ENCODE data around the gene NUP93. TPM values are rescaled to one million over a fixed set of nuclear protein-coding genes. Genes with fewer than 3 reads are reported as not detected.

NUP93 gene
- polyA plus RNA-seq, 2 of the 4 experiments (the other 2 are of a cell fraction) = 87.3 to 91.4 TPM

DNA sequence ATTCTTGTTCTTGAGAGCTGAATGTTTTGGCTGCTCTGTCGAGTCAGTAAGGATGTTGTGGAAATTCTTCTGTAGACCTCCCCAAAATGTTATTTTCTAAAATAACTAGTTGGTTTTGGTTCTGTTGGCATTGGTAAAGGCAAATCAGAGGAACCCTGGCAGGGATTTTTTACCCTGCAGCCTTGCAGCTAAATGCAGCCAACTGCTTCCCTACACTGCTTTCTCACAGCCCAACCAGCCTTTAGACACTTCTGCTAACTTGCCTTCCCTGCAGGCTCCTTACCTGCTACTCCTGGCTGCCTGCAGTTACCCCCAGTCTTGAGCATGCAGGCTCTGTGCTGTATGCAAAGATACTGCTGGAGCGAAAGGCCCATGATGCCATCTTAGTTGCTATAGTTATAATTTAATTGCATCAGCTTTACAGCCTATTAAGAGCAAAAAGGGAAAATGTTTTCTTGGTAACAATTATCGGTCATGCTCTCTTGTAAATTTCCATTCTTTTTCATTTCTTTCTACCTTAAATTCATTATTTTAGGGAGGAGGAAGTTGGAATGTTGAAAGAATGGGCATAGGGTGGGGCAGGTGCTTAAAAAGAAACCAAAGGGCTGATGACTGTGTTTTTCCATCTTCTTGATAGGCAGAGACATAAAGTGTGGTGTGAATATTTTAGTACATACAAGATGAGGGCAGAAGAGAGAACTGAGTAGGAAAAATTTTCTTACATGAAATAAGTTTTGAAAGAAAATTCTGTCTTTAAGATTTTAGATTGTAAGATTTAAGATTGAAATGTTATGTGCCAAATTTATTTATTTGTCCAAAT lies 20.0 kb downstream of the NUP93 start:
- ChIA-PET POLR2A (interaction anchor here (0.5 kb wide), 1 partner anchor 21 kb away, joined by 5 read pairs; no protein-coding TSS in a partner anchor), CTCF (interaction anchor here (0.6 to 4.5 kb wide), 5 partner anchors 21 to 149 kb away, joined by 3 to 15 read pairs (median 3); no protein-coding TSS in a partner anchor)
- Histone ChIP-seq H3K9me3 (peaks cover 9% of the 10 kb centered on the region), H3K4me2 (no peak overlapping the region), H3K4me1 (peaks cover 7% of the 10 kb centered on the region; the same call in 2 of the 3 replicates), H3K4me3 (no peak overlapping the region), H3K27ac (peak overlapping the region in 1 of 2 experiments; percentile 30; a peak in 1 of 6 replicates)
- 93% methylated on average over 3 of the region's 3 CpGs for WGBS (ENCODE audit: missing lambda C conversion rate)
- FAIRE-seq = no peak
- TF ChIP-seq PHF8 (IDR thresholded peaks at IDR 0.05; ENCODE audit: borderline replicate concordance, low read depth) (no peak), JUNB (IDR thresholded peaks at IDR 0.05) (no peak), ZFP36 (IDR thresholded peaks at IDR 0.05; ENCODE audit: borderline replicate concordance, partially characterized antibody) (no peak), CEBPB (IDR thresholded peaks at IDR 0.05) (no peak), RCOR1 (IDR thresholded peaks at IDR 0.05; ENCODE audit: low read depth, low read length) (no peak), RARB (CRISPR knock-in tag; IDR thresholded peaks at IDR 0.05) (no peak), RAD21 (conservative IDR thresholded peaks at IDR 0.05 in 1 of 2, IDR thresholded peaks at IDR 0.05 in 1 of 2) (no peak), KDM1A (IDR thresholded peaks at IDR 0.05; ENCODE audit: low read depth) (no peak), EHF (CRISPR knock-in tag; IDR thresholded peaks at IDR 0.05) (no peak)
- ATAC-seq = no peak
- no peak for DNase-seq (ENCODE audit: low read depth in 1 of 2, low spot score in 1 of 2)

DNA sequence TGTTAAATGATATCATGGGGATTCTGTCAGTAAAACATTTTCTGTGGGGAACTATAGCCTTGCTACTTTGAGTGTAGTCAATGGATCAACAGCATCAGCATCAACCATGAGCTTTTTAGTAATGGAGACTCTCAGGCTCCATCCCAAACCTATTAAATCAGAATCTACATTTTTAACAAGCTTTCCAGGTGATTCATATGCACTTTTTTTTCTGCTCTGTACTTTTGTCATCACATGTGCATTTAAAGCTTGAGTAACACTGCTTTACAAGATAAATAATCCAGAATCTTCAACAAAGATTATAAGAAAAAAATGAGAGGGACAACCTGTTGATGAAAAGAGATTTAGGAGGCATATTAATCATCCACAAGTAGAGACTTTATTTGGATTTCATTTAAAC lies 23.5 kb downstream of the NUP93 start:
- no peak for DNase-seq (ENCODE audit: low read depth in 1 of 2, low spot score in 1 of 2)
- no peak overlapping the region for H3K4me3 ChIP-seq
- POLR2A ChIA-PET = interaction anchor here (0.6 kb wide), 1 partner anchor 183 kb away, joined by 3 read pairs; no protein-coding TSS in a partner anchor
- FAIRE-seq = no peak
- no peak for ATAC-seq
- H3K27ac ChIP-seq = no peak overlapping the region
- no peak overlapping the region for H3K4me2 ChIP-seq
- TF ChIP-seq RAD21 (conservative IDR thresholded peaks at IDR 0.05 in 1 of 2, IDR thresholded peaks at IDR 0.05 in 1 of 2) = no peak
- TF ChIP-seq FOXS1 (CRISPR knock-in tag; IDR thresholded peaks at IDR 0.05) = no peak
- no peak for TF ChIP-seq HEYL (CRISPR knock-in tag; IDR thresholded peaks at IDR 0.05)
- TF ChIP-seq, protein P1, sequence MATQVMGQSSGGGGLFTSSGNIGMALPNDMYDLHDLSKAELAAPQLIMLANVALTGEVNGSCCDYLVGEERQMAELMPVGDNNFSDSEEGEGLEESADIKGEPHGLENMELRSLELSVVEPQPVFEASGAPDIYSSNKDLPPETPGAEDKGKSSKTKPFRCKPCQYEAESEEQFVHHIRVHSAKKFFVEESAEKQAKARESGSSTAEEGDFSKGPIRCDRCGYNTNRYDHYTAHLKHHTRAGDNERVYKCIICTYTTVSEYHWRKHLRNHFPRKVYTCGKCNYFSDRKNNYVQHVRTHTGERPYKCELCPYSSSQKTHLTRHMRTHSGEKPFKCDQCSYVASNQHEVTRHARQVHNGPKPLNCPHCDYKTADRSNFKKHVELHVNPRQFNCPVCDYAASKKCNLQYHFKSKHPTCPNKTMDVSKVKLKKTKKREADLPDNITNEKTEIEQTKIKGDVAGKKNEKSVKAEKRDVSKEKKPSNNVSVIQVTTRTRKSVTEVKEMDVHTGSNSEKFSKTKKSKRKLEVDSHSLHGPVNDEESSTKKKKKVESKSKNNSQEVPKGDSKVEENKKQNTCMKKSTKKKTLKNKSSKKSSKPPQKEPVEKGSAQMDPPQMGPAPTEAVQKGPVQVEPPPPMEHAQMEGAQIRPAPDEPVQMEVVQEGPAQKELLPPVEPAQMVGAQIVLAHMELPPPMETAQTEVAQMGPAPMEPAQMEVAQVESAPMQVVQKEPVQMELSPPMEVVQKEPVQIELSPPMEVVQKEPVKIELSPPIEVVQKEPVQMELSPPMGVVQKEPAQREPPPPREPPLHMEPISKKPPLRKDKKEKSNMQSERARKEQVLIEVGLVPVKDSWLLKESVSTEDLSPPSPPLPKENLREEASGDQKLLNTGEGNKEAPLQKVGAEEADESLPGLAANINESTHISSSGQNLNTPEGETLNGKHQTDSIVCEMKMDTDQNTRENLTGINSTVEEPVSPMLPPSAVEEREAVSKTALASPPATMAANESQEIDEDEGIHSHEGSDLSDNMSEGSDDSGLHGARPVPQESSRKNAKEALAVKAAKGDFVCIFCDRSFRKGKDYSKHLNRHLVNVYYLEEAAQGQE (IDR thresholded peaks at IDR 0.05) = no peak
- TF ChIP-seq SMC3 (IDR thresholded peaks at IDR 0.05) = no peak
- TF ChIP-seq RCOR1 (IDR thresholded peaks at IDR 0.05; ENCODE audit: low read depth, low read length) = no peak
- no peak for TF ChIP-seq EP300 (IDR thresholded peaks at IDR 0.05)
- no peak for TF ChIP-seq EHMT2 (IDR thresholded peaks at IDR 0.05; ENCODE audit: low read depth)
- TF ChIP-seq ZFP36 (IDR thresholded peaks at IDR 0.05; ENCODE audit: borderline replicate concordance, partially characterized antibody) = no peak
- TF ChIP-seq HOXB13 (CRISPR knock-in tag; IDR thresholded peaks at IDR 0.05; ENCODE audit: low read depth) = no peak
- no peak for TF ChIP-seq POLR2AphosphoS2 (conservative IDR thresholded peaks at IDR 0.05; ENCODE audit: low read length)
- TF ChIP-seq CHD4 (IDR thresholded peaks at IDR 0.05; ENCODE audit: borderline replicate concordance) = no peak
- TF ChIP-seq KDM5A (IDR thresholded peaks at IDR 0.05) = no peak
- no peak for TF ChIP-seq FOSB (CRISPR knock-in tag; IDR thresholded peaks at IDR 0.05)
- TF ChIP-seq KDM1A (IDR thresholded peaks at IDR 0.05; ENCODE audit: low read depth) = no peak
- no peak for TF ChIP-seq RARB (CRISPR knock-in tag; IDR thresholded peaks at IDR 0.05)
- TF ChIP-seq, protein P2, sequence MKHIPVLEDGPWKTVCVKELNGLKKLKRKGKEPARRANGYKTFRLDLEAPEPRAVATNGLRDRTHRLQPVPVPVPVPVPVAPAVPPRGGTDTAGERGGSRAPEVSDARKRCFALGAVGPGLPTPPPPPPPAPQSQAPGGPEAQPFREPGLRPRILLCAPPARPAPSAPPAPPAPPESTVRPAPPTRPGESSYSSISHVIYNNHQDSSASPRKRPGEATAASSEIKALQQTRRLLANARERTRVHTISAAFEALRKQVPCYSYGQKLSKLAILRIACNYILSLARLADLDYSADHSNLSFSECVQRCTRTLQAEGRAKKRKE (CRISPR knock-in tag; IDR thresholded peaks at IDR 0.05; ENCODE audit: low read depth) = no peak
- TF ChIP-seq EHF (CRISPR knock-in tag; IDR thresholded peaks at IDR 0.05) = no peak
- H3K9me3 ChIP-seq = peaks cover 9% of the 10 kb centered on the region
- CTCF ChIA-PET = interaction anchor here (4.5 kb wide), 1 partner anchor 36 kb away, joined by 15 read pairs; no protein-coding TSS in a partner anchor
- H3K4me1 ChIP-seq = peaks cover 7% of the 10 kb centered on the region; the same call in 2 of the 3 replicates
